CD14-positive monocyte (primary cell): ENCODE results near the gene DSC1. TPM values are rescaled to one million over a fixed set of nuclear protein-coding genes. Genes with fewer than 3 reads are reported as not detected.
A peak's percentile ranks its signal among the peaks of the same experiment; 100 is the strongest.

ENCODE experiments used
- DNase-seq, 3 donors: peaks; one replicate each; pipeline ENCODE4 v3.0.0-alpha.2; 2011 to 2022
- H2AFZ ChIP-seq: 2 replicates; pipeline ENCODE4 v1.6.0; 2012; ENCODE audit warnings: mild to moderate bottlenecking, low read depth, low read length, inconsistent platforms; ENCODE audit not compliant: insufficient read depth, poor library complexity, severe bottlenecking
- H3K27ac ChIP-seq, 2 donors: 1 replicate in 1 of 2; 2 replicates in 1 of 2; pipeline ENCODE4 v1.5.1; 2012 to 2013; ENCODE audit warnings: low read length in 2 of 2, control low read depth in 1 of 2, inconsistent platforms in 1 of 2, low read depth in 1 of 2, mild to moderate bottlenecking in 1 of 2
- H3K27me3 ChIP-seq, 2 donors: one replicate each; pipeline versions ENCODE4 v1.6.0 to v1.6.1; 2011 to 2013; ENCODE audit warnings: low read length in 2 of 2; ENCODE audit not compliant: control insufficient read depth in 2 of 2, insufficient read depth in 2 of 2
- H3K36me3 ChIP-seq, 2 donors: replicated peaks in 1 of 2; 1 replicate in 1 of 2; 2 replicates in 1 of 2; pipeline versions ENCODE4 v1.5.1 to v1.6.1; 2012 to 2013; ENCODE audit warnings: low read length in 2 of 2, control low read depth in 1 of 2, inconsistent platforms in 1 of 2, mild to moderate bottlenecking in 1 of 2; ENCODE audit not compliant: insufficient read depth in 2 of 2, control insufficient read depth in 1 of 2
- H3K4me1 ChIP-seq, 2 donors: 1 replicate in 1 of 2; 2 replicates in 1 of 2; pipeline versions ENCODE4 v1.5.1 to v1.6.1; 2012 to 2013; ENCODE audit warnings: low read length in 2 of 2, control low read depth in 1 of 2, inconsistent platforms in 1 of 2, mild to moderate bottlenecking in 1 of 2, moderate library complexity in 1 of 2; ENCODE audit not compliant: insufficient read depth in 2 of 2, control insufficient read depth in 1 of 2
- H3K4me2 ChIP-seq: replicated peaks from 2 replicates; pipeline ENCODE3; 2012; ENCODE audit warnings: low read length, moderate library complexity, mild to moderate bottlenecking; ENCODE audit not compliant: poor library complexity, severe bottlenecking; ENCODE audit errors: extremely low read depth
- H3K4me3 ChIP-seq, 3 experiments: fragments of 200-600 bp in 1 of 3; sonication (generic) in 1 of 3; replicated peaks in 1 of 3; 1 replicate in 2 of 3; 2 replicates in 1 of 3; pipeline ENCODE4 v1.5.1; 2011 to 2013; ENCODE audit warnings: low read length in 3 of 3, mild to moderate bottlenecking in 3 of 3, control low read depth in 2 of 3, low read depth in 2 of 3, inconsistent platforms in 1 of 3, moderate library complexity in 1 of 3
- H3K79me2 ChIP-seq: 2 replicates; pipeline ENCODE4 v1.6.0; 2012; ENCODE audit warnings: mild to moderate bottlenecking, control low read depth, inconsistent platforms, low read length, moderate library complexity; ENCODE audit not compliant: insufficient read depth
- H3K9ac ChIP-seq: 2 replicates; pipeline ENCODE4 v1.6.0; 2017; ENCODE audit warnings: low read length, mild to moderate bottlenecking; ENCODE audit not compliant: insufficient read depth, poor library complexity, severe bottlenecking
- H3K9me3 ChIP-seq, 2 donors: replicated peaks in 1 of 2; 1 replicate in 1 of 2; 2 replicates in 1 of 2; pipeline versions ENCODE4 v1.5.1 to v1.6.1; 2012 to 2013; ENCODE audit warnings: low read length in 2 of 2, control low read depth in 1 of 2; ENCODE audit not compliant: control insufficient read depth in 1 of 2, insufficient read depth in 1 of 2
- H4K20me1 ChIP-seq: 2 replicates; pipeline ENCODE4 v1.6.0; 2012; ENCODE audit warnings: mild to moderate bottlenecking, low read length, control low read depth, moderate library complexity; ENCODE audit not compliant: insufficient read depth
- H3K27ac Mint-ChIP-seq, 7 donors: one replicate each; pipeline ENCODE4 v1.8.0; 2020; ENCODE audit warnings: mild to moderate bottlenecking in 7 of 7, mixed read lengths in 7 of 7, moderate library complexity in 6 of 7, inconsistent platforms in 2 of 7
- H3K27me3 Mint-ChIP-seq, 3 donors: one replicate each; pipeline ENCODE4 v1.8.0; 2021 to 2022; ENCODE audit warnings: low read depth in 3 of 3, mild to moderate bottlenecking in 3 of 3, mixed read lengths in 3 of 3, moderate library complexity in 3 of 3, inconsistent platforms in 1 of 3
- H3K36me3 Mint-ChIP-seq, 2 donors: one replicate each; pipeline ENCODE4 v1.8.0; 2020; ENCODE audit warnings: mixed read lengths in 2 of 2, inconsistent platforms in 1 of 2, mild to moderate bottlenecking in 1 of 2
- H3K4me1 Mint-ChIP-seq: one replicate; pipeline ENCODE4 v1.8.0; 2020; ENCODE audit warnings: mild to moderate bottlenecking, mixed read lengths
- H3K4me3 Mint-ChIP-seq, 2 donors: one replicate each; pipeline ENCODE4 v1.8.0; 2020; ENCODE audit warnings: mild to moderate bottlenecking in 2 of 2, mixed read lengths in 2 of 2, moderate library complexity in 1 of 2
- H3K9me3 Mint-ChIP-seq, 7 donors: one replicate each; pipeline ENCODE4 v1.8.0; 2020 to 2022; ENCODE audit warnings: mixed read lengths in 7 of 7, mild to moderate bottlenecking in 6 of 7, moderate library complexity in 6 of 7, inconsistent platforms in 2 of 7
- CTCF ChIP-seq: fragments of 200-600 bp; IDR thresholded peaks from one replicate; pipeline ENCODE4 v1.8.0; 2022; ENCODE audit warnings: antibody characterized with exemption, mild to moderate bottlenecking
- WGBS: methylation state at CpG from one replicate; pipeline ENCODE4 v1.1.5; 2013; ENCODE audit warnings: missing lambda C conversion rate; ENCODE audit not compliant: insufficient coverage; 5-methylcytosine and 5-hydroxymethylcytosine counted together
- intact Hi-C, 2 donors: fragments of 100-400 bp; cut with micrococcal nuclease; formaldehyde crosslinking; loops; one replicate each; pipeline versions ENCODE4 v1.15.0 to v1.15.1; 2023
- polyA plus RNA-seq, 3 donors: library from polyadenylated mRNA; depleted of rRNA in 1 of 3; unstranded in 2 of 3; stranded (reverse) in 1 of 3; fragments of 300-500 nt in 2 of 3; fragments of >200 nt in 1 of 3; fragmentation: Illumina TruSeq in 2 of 3; gene quantifications; 1 replicate in 2 of 3; 2 replicates in 1 of 3; pipeline ENCODE4 v1.2.3, GENCODE V29; 2012 to 2021

The DSC1 gene
- polyA plus RNA-seq, 3 donors, result not detected

GRCh38 chr18:31102941-31103340 lies 59.7 kb downstream of the DSC1 start:
- Histone ChIP-seq H3K9ac (no peak overlapping the region), H4K20me1 (no peaks in the 10 kb centered on the region), H3K4me2 (no peak overlapping the region), H3K79me2 (no peaks in the 10 kb centered on the region), H3K4me3 (no peak overlapping the region), H3K9me3 (no peaks in the 10 kb centered on the region), H2AFZ (no peak overlapping the region), H3K36me3 (no peaks in the 10 kb centered on the region), H3K27ac (no peak overlapping the region), H3K4me1 (peaks cover 17 to 20% of the 10 kb centered on the region in 2 donors), H3K27me3 (peaks cover 22 to 28% of the 10 kb centered on the region in 2 donors)
- no CpG with 5 or more reads among the region's 2 CpGs for WGBS
- intact Hi-C loops, result loop anchor here in 1 of 2 donors (10.0 kb wide), 1 partner anchor 112 kb away; no protein-coding TSS in a partner anchor
- H3K27me3 Mint-ChIP-seq, result peaks cover 29 to 45% (median 41%) of the 10 kb centered on the region in 3 donors
- peaks cover 24% of the 10 kb centered on the region for H3K4me1 Mint-ChIP-seq
- no peaks in the 10 kb centered on the region for H3K36me3 Mint-ChIP-seq
- DNase-seq, result no peak
- H3K9me3 Mint-ChIP-seq, result peaks cover 0 to 4% (median 0%) of the 10 kb centered on the region in 7 donors
- no peak overlapping the region for H3K27ac Mint-ChIP-seq
- peak overlapping the region in 1 of 2 donors; percentile 92 for H3K4me3 Mint-ChIP-seq
- TF ChIP-seq CTCF, result no peak

GRCh38 chr18:31102025-31102684 lies 60.5 kb downstream of the DSC1 start, which contains the start of gene DSC2:
Gene DSC2, minus strand, starts transcription at chr18:31102421. Its CDS starts 450 bp downstream, at chr18:31101971.
- H3K27ac Mint-ChIP-seq, result peak within 1 kb of the TSS in 4 of 7 donors; percentile 55 to 77 (median 73)
- Histone ChIP-seq H3K36me3 (no peaks in the 10 kb centered on the region), H3K79me2 (no peaks in the 10 kb centered on the region), H3K4me3 (peak within 1 kb of the TSS; percentile 46 to 90 (median 83)), H3K27me3 (peaks cover 22 to 28% of the 10 kb centered on the region in 2 donors), H3K9me3 (no peaks in the 10 kb centered on the region), H3K4me1 (peaks cover 17 to 20% of the 10 kb centered on the region in 2 donors), H3K9ac (peak within 1 kb of the TSS; percentile 74), H2AFZ (peak within 1 kb of the TSS; percentile 95), H3K4me2 (peak within 1 kb of the TSS; percentile 96), H4K20me1 (no peaks in the 10 kb centered on the region), H3K27ac (peak within 1 kb of the TSS in 1 of 2 donors; percentile 67)
- H3K4me3 Mint-ChIP-seq, result peak within 1 kb of the TSS; percentile 90 to 92
- H3K4me1 Mint-ChIP-seq, result peaks cover 24% of the 10 kb centered on the region
- no peak for TF ChIP-seq CTCF
- no peak for DNase-seq
- no peaks in the 10 kb centered on the region for H3K36me3 Mint-ChIP-seq
- H3K9me3 Mint-ChIP-seq, result peaks cover 0 to 4% (median 0%) of the 10 kb centered on the region in 7 donors
- 6% methylated on average over 43 of the region's 44 CpGs for WGBS
- intact Hi-C loops, result loop anchor here in 1 of 2 donors (10.0 kb wide), 1 partner anchor 113 kb away; no protein-coding TSS in a partner anchor
- H3K27me3 Mint-ChIP-seq, result peaks cover 29 to 45% (median 41%) of the 10 kb centered on the region in 3 donors
